Heart left ventricle (tissue), 13 donors: ENCODE data around the gene TSPY2.
"Not testable (repeated sequence)": the region's sequence is repeated elsewhere in the genome, so short reads cannot be mapped to it uniquely, and the experiment has no call there.

Source experiments
- POLR2A ChIP-seq, 2 donors: fragments of 450-650 bp; IDR thresholded peaks; one replicate each; pipeline ENCODE4 v1.6.1; 2017; ENCODE audit warnings: antibody characterized with exemption in 2 of 2, mild to moderate bottlenecking in 2 of 2, moderate library complexity in 2 of 2
- TF ChIP-seq, protein P1 (sequence below), 12 donors: fragments of 200-600 bp; sonication (generic) in 4 of 12; IDR thresholded peaks; one replicate each; pipeline versions ENCODE4 v1.5.0 to v1.8.0; 2018 to 2022; ENCODE audit warnings: antibody characterized with exemption in 12 of 12, mild to moderate bottlenecking in 5 of 12
- donor health status: ischemic (EF 13 %, LVEDD 7.1; RV severe dilation, severe dysfunction).
- donor health status: DM: no; HTN: yes; CAD: no.
- donor health status: DM: no; HTN: no; CAD: no.
- donor health status: ischemic (EF 25% LVEDD 6.9; RV normal size, moderate dysfunction).
- donor health status: ischemic (EF 25% LVEDD 5.7; RV mildly dilated, moderate dysfunction).
- donor health status: ischemic (EF 35%, LVEDD 5.7; RV mildly dilated, moderate dysfunction).
- donor health status: nonischemic (EF 11% LVEDD 7.7; RV severe dilation, severe dysfunction).
- donor health status: DM: yes; HTN: yes; CAD: no.
- donor health status: PGD.
- donor health status: ischemic (EF 29% LVEDD 5.4; RV normal size, mild dysfunction).
- donor health status: nonischemic (EF 23%, LVEDD 6.1; RV moderate dilation, normal function).

- not testable (repeated sequence) for TF ChIP-seq POLR2A (IDR thresholded peaks at IDR 0.05)
- TF ChIP-seq, protein P1, sequence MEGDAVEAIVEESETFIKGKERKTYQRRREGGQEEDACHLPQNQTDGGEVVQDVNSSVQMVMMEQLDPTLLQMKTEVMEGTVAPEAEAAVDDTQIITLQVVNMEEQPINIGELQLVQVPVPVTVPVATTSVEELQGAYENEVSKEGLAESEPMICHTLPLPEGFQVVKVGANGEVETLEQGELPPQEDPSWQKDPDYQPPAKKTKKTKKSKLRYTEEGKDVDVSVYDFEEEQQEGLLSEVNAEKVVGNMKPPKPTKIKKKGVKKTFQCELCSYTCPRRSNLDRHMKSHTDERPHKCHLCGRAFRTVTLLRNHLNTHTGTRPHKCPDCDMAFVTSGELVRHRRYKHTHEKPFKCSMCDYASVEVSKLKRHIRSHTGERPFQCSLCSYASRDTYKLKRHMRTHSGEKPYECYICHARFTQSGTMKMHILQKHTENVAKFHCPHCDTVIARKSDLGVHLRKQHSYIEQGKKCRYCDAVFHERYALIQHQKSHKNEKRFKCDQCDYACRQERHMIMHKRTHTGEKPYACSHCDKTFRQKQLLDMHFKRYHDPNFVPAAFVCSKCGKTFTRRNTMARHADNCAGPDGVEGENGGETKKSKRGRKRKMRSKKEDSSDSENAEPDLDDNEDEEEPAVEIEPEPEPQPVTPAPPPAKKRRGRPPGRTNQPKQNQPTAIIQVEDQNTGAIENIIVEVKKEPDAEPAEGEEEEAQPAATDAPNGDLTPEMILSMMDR (IDR thresholded peaks at IDR 0.05): not testable (repeated sequence)
These were observed 36.5 kb upstream of the TSPY2 start for GRCh38 chrY:6209565-6209964.
